ENCODE measurements around the gene FAM111A. TPM values are rescaled to one million over a fixed set of nuclear protein-coding genes. Genes with fewer than 3 reads are reported as not detected.

Gene FAM111A
- total and polyA plus RNA-seq, 3 donors from 2014 or later = 12.3 to 43.4 (median 41.5) TPM

DNA sequence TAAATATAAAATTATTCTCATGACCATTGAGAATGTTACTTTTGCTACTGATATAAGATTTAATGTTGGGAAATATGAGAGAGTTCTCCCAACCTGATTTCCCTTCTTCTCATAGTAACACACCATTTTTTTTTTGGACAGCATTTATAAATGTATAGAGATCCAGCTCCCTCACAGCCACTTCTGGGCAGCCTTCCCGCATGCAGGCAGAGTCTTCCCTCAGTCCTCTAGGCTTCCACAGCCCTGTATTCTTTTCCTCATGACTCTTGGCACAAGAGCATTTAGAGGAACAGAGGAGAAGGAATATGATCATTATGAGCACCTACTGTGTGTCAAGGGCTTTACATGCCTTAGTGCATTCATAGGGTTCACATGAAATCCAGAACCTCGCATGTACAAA, 38.3 kb downstream of the FAM111A start:
- WGBS, 2 donors = 89 to 100% methylated on average over 2 of the region's 2 CpGs
- intact Hi-C loops (cut with DNase I; ENCODE audit: low total_unique reads) = no loop called here

DNA sequence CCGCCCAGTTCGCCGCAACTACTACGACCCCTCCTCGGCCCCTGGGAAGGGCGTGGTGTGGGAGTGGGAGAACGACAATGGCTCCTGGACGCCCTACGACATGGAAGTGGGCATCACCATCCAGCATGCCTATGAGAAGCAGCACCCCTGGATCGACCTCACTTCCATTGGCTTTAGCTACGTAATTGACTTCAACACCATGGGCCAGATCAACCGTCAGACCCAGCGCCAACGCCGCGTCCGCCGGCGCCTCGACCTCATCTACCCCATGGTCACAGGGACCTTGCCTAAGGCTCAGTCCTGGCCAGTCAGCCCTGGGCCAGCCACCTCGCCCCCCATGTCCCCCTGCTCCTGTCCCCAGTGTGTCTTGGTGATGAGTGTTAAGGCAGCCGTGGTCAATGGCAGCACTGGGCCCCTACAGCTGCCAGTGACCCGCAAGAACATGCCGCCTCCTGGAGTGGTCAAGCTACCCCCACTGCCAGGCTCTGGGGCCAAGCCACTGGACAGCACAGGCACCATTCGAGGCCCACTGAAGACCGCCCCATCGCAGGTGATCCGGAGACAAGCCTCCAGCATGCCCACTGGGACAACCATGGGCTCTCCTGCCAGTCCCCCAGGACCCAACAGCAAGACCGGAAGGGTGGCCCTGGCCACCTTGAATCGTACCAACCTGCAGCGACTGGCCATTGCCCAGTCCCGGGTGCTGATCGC, 39.2 kb downstream of the FAM111A start:
- no peaks in the 10 kb centered on the region for H3K27me3 ChIP-seq
- TF ChIP-seq, protein P1, sequence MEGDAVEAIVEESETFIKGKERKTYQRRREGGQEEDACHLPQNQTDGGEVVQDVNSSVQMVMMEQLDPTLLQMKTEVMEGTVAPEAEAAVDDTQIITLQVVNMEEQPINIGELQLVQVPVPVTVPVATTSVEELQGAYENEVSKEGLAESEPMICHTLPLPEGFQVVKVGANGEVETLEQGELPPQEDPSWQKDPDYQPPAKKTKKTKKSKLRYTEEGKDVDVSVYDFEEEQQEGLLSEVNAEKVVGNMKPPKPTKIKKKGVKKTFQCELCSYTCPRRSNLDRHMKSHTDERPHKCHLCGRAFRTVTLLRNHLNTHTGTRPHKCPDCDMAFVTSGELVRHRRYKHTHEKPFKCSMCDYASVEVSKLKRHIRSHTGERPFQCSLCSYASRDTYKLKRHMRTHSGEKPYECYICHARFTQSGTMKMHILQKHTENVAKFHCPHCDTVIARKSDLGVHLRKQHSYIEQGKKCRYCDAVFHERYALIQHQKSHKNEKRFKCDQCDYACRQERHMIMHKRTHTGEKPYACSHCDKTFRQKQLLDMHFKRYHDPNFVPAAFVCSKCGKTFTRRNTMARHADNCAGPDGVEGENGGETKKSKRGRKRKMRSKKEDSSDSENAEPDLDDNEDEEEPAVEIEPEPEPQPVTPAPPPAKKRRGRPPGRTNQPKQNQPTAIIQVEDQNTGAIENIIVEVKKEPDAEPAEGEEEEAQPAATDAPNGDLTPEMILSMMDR (IDR thresholded peaks at IDR 0.05) = no peak
- no peak for TF ChIP-seq POLR2A (IDR thresholded peaks at IDR 0.05)
- 95 to 96% methylated on average over 31 to 33 of the region's 33 CpGs for WGBS, 2 donors
- H3K27ac ChIP-seq = no peak overlapping the region
- no peaks in the 10 kb centered on the region for H3K9me3 ChIP-seq
- H3K36me3 ChIP-seq (ENCODE audit: low read depth, missing control alignments) = no peaks in the 10 kb centered on the region
- no peak overlapping the region for H3K4me3 ChIP-seq
- no peak for DNase-seq
- peaks cover 13% of the 10 kb centered on the region for H3K4me1 ChIP-seq
- intact Hi-C loops (cut with DNase I; ENCODE audit: low total_unique reads) = no loop called here

More for the DNA sequence above, 38.3 kb downstream of the FAM111A start:
- DNase-seq = no peak
- TF ChIP-seq POLR2A (IDR thresholded peaks at IDR 0.05) = no peak
- TF ChIP-seq, protein P1 (IDR thresholded peaks at IDR 0.05) = no peak
- H3K27ac ChIP-seq = no peak overlapping the region
- H3K27me3 ChIP-seq = no peaks in the 10 kb centered on the region
- peaks cover 13% of the 10 kb centered on the region for H3K4me1 ChIP-seq
- H3K4me3 ChIP-seq = no peak overlapping the region
- H3K9me3 ChIP-seq = no peaks in the 10 kb centered on the region
- H3K36me3 ChIP-seq (ENCODE audit: low read depth, missing control alignments) = no peaks in the 10 kb centered on the region

DNA sequence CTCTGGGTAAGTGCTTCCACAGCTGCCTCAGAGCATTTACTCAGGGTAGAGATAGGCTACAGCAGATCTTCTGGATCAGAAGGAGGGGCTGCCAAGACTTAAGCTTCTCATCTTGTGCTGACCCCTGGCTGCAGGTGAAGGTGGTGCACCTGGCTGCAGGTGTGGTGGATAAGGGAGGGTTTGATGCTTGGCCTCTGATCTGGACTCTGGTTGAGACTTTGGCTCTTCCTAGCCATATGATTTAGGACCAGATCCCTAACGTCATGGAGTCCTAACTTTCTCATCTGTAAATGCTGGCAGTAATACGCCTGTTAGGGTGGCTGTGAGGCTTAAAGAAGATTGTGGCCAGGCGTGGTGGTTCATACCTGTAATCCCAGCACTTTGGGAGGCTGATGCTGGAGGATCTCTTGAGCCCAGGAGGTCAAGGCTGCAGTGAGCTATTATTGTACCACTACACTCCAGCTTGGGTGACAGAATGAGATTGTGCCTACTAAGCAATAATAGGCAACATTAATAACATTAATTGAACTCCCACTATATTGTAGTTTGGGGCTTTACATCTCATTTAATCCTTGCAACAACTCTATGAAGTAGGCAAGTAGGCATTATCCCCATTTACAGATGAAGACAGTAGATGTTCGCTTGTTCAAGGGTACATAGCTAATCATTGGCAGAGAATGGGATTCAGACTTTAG, 39.9 kb downstream of the FAM111A start:
- H3K9me3 ChIP-seq = no peaks in the 10 kb centered on the region
- no peaks in the 10 kb centered on the region for H3K27me3 ChIP-seq
- intact Hi-C loops (cut with DNase I; ENCODE audit: low total_unique reads) = no loop called here
- H3K4me3 ChIP-seq = no peak overlapping the region
- H3K27ac ChIP-seq = no peak overlapping the region
- DNase-seq = no peak
- TF ChIP-seq POLR2A (IDR thresholded peaks at IDR 0.05) = no peak
- TF ChIP-seq, protein P1 (IDR thresholded peaks at IDR 0.05) = no peak
- H3K4me1 ChIP-seq = peaks cover 13% of the 10 kb centered on the region
- no peaks in the 10 kb centered on the region for H3K36me3 ChIP-seq (ENCODE audit: low read depth, missing control alignments)
- 96 to 98% methylated on average over 4 of the region's 4 CpGs for WGBS, 2 donors

DNA sequence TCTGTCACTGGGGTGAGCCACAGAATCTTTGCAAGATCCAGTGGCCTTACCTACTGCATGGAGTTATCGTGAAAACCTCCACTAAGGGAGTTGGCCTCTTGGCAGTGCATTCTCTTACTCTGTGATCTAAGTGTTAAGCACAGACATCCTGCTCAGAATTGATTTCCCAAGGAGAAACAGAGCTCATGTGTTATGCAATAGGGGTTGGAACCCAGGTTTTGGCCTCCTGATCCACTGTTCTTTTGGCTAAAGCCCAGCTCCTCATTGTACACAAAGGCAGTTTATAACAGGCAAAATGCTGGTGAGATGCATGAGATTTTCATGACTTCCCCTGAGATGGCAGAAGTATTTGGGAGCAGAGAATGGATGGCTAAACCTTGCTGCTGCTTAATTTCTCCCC, 41.1 kb downstream of the FAM111A start:
- H3K4me1 ChIP-seq = peaks cover 13% of the 10 kb centered on the region
- no peaks in the 10 kb centered on the region for H3K9me3 ChIP-seq
- no peaks in the 10 kb centered on the region for H3K27me3 ChIP-seq
- intact Hi-C loops (cut with DNase I; ENCODE audit: low total_unique reads) = no loop called here
- 78 to 80% methylated on average over 1 of the region's 1 CpG for WGBS, 2 donors
- H3K4me3 ChIP-seq = no peak overlapping the region
- no peak overlapping the region for H3K27ac ChIP-seq
- no peaks in the 10 kb centered on the region for H3K36me3 ChIP-seq (ENCODE audit: low read depth, missing control alignments)
- TF ChIP-seq, protein P1 (IDR thresholded peaks at IDR 0.05) = no peak
- TF ChIP-seq POLR2A (IDR thresholded peaks at IDR 0.05) = no peak
- DNase-seq = no peak
